ENCODE data around the gene CGNL1.

The CGNL1 gene

DNA sequence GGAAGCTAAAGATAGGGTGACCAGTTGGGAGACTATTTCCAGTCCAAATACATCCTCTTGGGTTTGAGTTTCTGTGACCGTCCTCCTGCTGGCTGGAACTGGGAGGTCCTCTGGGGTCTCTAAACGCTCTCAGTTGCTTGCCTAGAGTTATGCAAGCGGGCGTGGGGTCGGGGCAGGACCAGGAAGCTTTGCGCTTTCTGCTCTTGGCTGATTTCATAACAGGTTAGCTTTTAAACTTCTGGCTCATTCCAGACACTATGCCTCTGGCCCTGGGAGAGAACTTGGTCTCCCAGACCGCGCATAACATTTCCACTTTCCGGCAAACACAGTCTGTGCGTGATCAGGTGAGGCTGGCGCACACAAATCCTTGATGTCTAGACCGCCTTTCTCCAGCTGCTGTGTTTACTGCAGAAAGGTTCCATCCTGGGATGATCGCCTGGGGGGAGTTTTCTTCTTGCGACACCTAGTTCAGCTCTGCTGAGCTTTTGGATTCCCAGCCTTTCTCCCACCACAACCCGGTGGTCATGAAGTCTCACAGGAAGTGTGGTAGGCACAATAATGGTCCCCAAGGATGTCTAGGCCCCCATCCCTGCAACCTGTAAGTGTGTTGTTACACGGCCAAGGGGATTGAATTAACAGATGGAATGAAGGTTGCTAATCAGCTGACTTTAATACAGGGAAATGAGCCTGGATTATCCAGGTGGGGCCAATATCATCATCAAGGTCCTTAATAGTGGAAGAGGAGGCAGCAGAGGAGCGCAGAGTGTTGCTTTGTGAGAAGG, 23.6 kb upstream of the CGNL1 start:
- DNase-seq, result no peak

DNA sequence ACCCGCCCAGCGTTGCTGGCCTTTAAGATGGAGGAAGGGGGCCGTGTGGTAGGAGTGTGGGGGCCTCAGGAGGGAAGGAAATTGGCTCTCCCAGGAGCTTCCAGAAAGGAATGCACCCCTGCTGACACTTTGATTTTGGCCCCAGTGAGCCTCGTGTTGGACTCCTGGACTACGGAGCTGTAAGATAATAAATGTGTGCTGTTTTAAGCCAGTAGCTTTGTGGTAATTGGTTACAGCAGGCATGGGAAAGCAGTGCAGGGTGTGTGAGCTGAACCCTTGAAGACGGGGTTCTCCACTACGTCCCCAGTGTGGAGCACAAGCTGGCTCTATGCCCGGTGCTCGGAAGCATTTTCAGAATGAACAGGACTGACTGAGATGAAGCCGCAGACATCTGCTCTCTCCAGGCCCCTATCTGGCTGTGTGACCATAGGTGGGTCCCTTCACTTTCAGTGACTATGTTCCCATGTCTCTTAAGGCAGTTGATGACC, 22.9 kb upstream of the CGNL1 start:
- DNase-seq, result no peak

- DNase-seq, result no peak
Measured at GRCh38 chr15:57354436-57355123, 21.7 kb upstream of the CGNL1 start.

- no peak for DNase-seq
Measured at GRCh38 chr15:57355259-57355658, 21.0 kb upstream of the CGNL1 start.

GRCh38 chr15:57356178-57356577, 20.1 kb upstream of the CGNL1 start:
- no peak for DNase-seq

DNA sequence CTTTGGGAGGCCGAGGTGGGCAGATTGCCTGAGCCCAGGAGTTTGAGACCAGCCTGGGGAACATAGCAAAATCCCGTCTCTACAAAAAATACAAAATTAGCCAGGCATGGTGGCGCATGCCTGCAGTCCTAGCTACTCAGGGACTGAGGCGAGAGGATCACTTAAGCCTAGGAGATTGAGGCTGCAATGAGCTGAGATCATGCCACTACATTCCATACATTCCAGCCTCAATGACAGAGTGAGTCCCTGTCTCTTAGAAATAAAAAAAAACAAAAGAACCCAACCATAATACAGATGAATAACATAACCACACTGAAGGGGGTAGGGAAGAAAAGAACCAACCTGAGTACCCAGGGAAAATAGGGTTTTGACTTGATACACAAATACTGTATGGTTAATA, 19.7 kb upstream of the CGNL1 start:
- no peak for DNase-seq

DNA sequence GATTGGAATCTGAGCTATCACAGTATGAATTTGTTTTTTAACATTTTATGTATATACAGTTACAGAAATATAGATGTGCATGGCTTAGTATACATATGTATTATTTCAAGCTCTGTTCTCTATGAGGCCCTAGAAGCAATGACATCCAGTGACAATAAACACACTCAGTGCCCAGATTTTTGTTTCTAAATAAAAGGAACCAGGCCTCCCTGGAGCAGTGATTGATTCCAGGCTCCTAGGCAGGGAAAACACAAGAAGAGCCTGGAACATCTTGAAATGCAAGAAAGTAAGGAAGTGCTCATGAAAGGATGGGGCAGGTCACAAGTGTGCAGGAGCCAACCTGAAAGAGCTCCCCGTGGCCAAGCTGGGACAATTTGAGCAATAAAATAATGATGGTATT, 18.5 kb upstream of the CGNL1 start:
- no peak for DNase-seq

- DNase-seq, result no peak
Measured at GRCh38 chr15:57358571-57358970, 17.7 kb upstream of the CGNL1 start.

DNA sequence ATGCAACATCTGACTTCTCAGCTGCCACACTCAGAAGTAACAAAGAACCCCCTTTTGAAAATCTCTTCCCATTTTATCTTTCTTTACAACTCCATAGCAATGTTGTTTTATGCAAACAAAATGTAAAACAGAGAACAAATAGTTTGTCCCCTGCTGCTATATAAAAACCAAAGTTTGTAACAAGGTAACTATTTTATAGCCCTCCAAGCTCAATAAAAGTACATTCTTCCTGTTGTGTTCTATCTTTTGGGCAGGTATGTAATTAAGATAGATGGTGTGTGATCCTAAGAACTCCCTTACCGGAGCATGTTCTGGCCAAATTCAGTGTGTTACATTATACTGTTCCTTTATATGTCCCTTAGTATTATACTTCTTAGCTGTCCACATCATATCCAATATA, 12.6 kb upstream of the CGNL1 start:
- no peak for DNase-seq

DNA sequence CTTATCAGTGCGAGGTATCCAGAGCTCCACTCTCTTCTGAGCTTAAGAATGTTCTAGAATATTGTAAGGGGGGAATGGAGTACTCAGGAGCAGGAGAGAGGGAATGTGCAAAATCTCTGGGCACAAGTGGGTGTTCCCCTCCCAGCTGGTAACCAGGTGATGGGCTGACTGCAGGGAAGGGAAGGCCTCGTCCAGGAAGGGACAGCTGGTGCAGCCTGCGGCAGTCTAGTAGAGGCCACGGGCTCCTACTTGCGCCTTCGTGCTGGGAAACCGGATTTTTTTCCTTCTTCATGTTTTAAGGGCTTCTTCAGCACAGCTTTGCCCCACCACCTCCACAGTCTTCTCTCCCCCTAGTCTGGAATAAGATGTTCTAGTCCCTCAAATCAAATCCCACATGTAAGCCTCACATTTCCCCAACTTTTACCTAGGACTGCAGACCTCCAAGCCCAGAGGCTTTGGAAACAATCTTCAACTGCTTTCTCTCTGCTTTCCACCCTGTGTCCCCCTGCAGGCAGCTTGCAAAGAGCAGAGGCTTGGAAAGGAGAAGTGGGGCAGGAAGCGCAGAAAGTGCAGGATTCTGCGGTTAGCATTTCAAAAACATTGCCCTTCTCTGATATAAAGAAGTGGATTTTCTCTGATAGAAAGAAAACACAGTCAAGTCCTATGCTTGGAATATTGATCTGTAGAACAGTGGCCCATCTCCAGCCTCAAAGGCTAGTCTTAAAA, 11.9 kb upstream of the CGNL1 start:
- no peak for DNase-seq

GRCh38 chr15:57367556-57367955, 8.7 kb upstream of the CGNL1 start:
- no peak for DNase-seq

DNA sequence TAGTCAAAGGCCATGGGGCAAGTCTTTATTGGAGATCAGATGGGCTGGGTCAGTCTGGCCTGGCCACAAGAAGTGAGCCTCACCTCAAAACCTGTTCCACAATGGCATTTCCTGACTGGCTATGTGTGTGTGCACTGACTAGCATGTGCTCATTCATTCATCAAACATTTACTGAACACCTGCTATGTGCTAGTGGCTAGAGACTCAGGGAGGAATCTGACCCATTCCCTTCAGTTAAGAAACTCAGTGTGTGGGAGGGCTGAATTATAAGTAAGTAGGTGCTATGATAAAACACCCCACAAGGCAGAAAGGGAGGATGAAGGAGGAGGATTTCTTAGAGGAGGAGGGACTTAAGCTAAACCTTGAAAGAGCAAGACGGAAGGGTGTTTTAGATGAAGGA, 5.4 kb upstream of the CGNL1 start:
- no peak for DNase-seq

DNA sequence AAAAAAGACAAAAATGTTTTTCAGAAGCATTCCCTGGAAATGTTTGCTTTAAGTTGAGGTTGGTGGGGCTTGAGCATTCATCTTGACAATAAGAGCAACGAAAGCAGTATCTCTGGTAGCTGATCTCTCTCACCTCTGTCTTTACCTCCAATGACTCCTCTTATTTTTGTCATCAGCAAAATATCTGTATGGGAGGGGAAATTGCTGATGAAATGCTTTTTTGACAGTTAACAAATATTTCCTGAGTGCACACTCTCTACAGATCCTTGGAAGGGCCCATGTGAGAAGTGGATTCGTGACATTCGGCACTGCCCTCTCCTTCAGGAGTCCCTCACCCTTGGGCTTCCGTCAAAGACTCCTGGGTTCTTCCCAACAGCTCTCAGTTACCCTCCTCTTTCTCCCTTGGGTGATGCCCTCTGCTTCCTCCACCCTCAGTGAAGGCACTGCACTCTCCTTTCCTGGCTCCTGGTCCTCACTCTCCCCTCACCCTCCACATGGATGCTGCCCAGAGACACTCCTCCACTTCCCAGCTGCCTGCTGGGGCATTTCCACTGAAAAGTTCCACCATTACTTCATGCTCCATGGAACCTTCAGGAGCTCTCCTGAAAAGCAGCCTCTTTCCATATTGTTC, 2.9 kb upstream of the CGNL1 start:
- no peak for DNase-seq

DNA sequence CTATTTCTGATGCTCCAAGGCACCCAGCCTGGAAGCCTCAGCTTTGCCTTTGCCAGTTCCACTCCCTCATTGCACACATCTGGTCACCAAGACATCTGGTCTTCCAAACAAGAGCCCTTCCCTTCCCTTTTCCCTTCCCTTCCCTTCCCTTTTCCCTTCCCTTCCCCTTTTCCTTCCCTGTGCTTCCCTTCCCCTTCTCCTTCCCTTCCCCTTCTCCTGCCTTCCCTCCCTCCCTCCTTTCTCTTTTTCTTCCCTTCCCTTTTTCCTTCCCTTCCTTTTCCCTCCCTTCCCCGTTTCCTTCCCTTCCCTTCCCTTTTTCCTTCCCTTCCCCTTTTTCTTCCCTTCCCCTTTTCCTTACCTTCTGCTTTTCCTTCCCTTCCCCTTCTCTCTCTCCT, 2.4 kb upstream of the CGNL1 start:
- DNase-seq, result no peak

DNA sequence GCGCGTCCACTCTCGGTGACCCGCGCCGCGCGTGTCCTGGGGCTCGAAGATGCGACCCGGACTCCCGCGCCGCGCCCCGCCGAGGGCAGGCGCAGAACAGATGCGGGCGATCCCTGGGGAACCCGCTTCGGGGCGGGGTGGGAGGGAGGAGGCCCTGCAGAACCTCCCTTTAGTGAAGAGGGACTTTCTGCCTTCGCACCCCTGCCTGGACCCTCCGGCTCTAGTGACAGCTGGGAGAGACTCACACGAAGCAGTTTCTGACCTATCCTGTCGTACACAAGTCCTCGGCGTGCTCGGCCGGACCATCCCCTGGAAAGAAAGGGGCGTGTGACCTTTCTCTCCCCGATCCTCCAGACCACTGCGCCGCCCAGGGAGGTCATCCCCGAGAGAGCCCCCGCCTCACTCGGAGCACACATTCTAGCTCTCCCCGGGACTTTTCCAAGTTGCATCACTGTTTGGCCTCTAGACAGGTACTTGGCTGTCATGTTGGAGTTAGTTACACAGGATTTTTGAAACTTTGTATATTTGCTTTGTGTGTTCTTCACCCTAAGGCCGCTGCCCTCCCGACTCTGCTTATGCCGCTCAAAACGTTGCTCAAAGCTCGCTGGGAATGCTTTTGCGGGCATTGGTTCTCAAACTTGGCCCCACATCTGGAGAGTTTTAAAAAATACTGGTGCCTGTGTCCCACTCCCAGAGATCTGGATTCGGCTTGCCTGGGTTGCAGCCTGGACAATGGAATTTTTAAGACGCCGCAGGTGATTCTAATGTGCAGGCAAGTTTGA, 582 bp downstream of the CGNL1 start:
- no peak for DNase-seq

DNA sequence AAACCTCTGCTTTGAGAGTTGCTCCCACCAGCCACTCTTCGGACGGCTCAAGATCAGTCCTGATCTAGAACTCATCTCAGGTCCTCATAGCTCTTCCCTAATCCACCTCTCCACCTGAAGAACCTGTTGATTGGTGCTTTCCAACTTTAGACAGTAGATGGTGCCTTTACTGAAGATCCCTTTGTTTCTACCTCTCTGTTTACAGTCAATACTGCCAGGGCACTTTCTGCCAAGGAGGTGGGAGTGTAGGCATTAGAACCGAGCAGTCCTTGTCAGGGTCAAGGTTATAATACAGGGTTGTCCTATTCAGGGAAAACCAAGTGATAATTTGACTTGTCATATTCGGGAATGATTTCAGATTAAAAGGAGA, 1.2 kb downstream of the CGNL1 start:
- DNase-seq, result no peak

DNA sequence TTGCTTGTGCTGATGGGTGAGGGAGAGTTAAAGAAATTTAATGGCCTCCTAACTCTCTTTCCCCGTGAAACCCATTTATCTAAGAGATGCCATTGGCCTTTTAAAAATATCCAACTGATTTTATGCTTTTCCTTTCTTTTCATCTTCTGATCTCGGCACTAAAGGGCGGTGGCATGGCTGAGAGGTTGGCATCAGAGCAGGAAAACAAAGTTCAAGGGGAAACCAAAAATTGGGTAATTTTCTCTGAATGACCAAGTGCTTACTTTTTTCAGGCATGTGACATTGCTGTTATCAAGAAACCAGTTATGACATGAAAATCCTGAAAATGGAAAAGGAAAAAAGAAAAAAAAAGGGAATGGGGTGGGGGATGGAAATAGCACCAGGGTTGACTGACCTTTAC, 3.2 kb downstream of the CGNL1 start:
- DNase-seq, result no peak

DNA sequence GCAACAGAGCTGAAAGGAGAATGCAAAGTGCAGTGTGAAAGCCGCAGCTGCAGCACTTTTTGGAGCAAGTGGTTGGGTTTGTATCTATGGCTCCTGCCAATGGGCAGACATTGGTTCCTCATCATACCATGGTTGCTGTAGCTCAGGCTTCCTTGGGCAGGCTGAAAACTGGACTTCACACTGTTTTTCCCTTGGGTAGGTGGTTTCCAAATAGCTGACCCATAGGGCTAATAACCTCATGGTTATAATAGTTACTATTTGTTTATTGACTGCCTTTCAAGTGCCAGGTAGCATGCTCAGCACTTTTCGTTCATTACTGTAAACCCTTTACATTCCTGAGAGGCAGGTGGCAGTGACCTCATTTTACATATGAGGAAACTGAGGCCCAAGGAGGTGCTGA, 4.5 kb downstream of the CGNL1 start:
- DNase-seq, result no peak

GRCh38 chr15:57382215-57382614, 5.9 kb downstream of the CGNL1 start:
- DNase-seq, result no peak

- DNase-seq, result no peak
Measured at GRCh38 chr15:57382969-57383368, 6.7 kb downstream of the CGNL1 start.

DNA sequence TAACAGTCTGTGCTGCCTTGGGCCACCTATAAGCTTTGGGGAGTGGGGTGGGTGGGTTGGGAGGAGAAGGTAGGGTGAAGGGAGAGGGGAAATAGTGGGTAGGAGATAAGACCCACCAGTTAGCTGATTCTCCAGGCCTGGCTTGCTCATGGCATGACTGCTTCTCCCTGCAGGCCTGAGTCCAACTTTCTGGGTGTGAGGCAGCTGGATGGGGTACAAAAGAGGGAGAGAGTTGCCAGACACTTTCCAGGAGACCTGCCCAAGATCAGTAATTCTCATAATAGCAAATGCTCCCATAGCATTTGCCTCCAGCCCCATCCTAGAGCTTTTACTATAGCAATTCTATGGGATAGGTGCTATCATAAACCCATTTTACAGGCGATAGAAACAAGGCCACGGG, 7.7 kb downstream of the CGNL1 start:
- DNase-seq, result no peak

DNA sequence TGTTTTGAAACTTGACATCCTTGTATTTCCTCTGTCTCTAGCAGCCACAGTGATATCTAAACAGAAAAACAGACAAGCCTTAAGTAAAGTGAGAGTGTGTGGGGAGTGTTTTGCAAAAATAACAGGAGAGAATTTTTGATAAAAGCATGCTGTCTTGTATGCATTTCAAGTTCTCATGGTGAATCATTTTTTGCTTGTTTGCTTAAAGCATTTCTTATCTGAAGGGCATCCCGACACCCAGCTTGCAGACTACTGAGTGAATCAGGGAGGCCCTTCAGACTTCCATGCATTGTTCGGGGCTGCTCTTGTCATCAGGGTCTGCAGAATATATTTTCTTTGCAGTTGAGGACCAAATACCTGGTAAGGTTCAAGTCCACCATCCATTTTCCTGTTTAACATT, 8.5 kb downstream of the CGNL1 start:
- DNase-seq, result no peak

Data from T-helper 2 cell (primary cell).